Uterus (tissue), 4 donors: ENCODE data around the gene PHF19. TPM values are rescaled to one million over a fixed set of nuclear protein-coding genes. Genes with fewer than 3 reads are reported as not detected.

Source experiments
- DNase-seq, 2 donors: peaks; one replicate each; pipeline ENCODE4 v3.0.0-alpha.2; 2019 to 2020
- H3K27ac ChIP-seq, 2 donors: fragments of 200-600 bp; sonication (generic); 1 replicate in 1 of 2; 2 replicates in 1 of 2; pipeline ENCODE4 v1.5.1; 2016 to 2018
- H3K27me3 ChIP-seq, 2 donors: fragments of 200-600 bp; sonication (generic); one replicate each; pipeline ENCODE4 v1.5.1; 2018 to 2019; ENCODE audit warnings: control low read depth in 1 of 2
- H3K36me3 ChIP-seq, 2 donors: fragments of 200-600 bp; sonication (generic); one replicate each; pipeline ENCODE4 v1.5.1; 2019; ENCODE audit warnings: control low read depth in 1 of 2
- H3K4me1 ChIP-seq, 2 donors: fragments of 200-600 bp; sonication (generic); one replicate each; pipeline ENCODE4 v1.5.1; 2018 to 2019; ENCODE audit warnings: control low read depth in 1 of 2
- H3K4me3 ChIP-seq, 2 donors: fragments of 200-600 bp; sonication (generic); 1 replicate in 1 of 2; 2 replicates in 1 of 2; pipeline ENCODE4 v1.5.1; 2018 to 2019; ENCODE audit warnings: mild to moderate bottlenecking in 1 of 2
- H3K9me3 ChIP-seq, 2 donors: fragments of 200-600 bp; sonication (generic); one replicate each; pipeline ENCODE4 v1.5.1; 2019; ENCODE audit warnings: control low read depth in 1 of 2
- CTCF ChIP-seq, 4 experiments: fragments of 200-600 bp in 2 of 4; fragments of 450-650 bp in 2 of 4; sonication (generic) in 2 of 4; IDR thresholded peaks; one replicate each; pipeline ENCODE4 v1.5.1; 2016 to 2019; ENCODE audit warnings: antibody characterized with exemption in 4 of 4, mild to moderate bottlenecking in 2 of 4, moderate library complexity in 1 of 4
- POLR2A ChIP-seq, 2 donors: fragments of 450-650 bp; IDR thresholded peaks; one replicate each; pipeline ENCODE4 v1.6.1; 2016; ENCODE audit warnings: antibody characterized with exemption in 2 of 2, mild to moderate bottlenecking in 1 of 2, moderate library complexity in 1 of 2
- intact Hi-C: fragments of 100-400 bp; cut with DNase I; formaldehyde crosslinking; loops from one replicate; pipeline ENCODE4 v1.15.1; 2023; ENCODE audit warnings: low total_unique reads
- total RNA-seq, 4 donors: library from RNA; depleted of rRNA in 3 of 4; stranded (reverse); fragments of >200 nt in 3 of 4; gene quantifications; one replicate each; pipeline versions ENCODE4 v1.1.0 to v1.2.4, GENCODE V29; 2014 to 2023
- donor health status: DM: yes; HTN: yes; CAD: no.

Gene PHF19
- total RNA-seq, 4 donors from 2014 or later: 12.6 to 76.3 (median 31.8) TPM

GRCh38 chr9:120865809-120866208, 11.2 kb downstream of the PHF19 start:
- TF ChIP-seq CTCF (IDR thresholded peaks at IDR 0.05) (no peak), POLR2A (IDR thresholded peaks at IDR 0.05) (no peak)
- Histone ChIP-seq H3K4me3 (no peak overlapping the region), H3K9me3 (no peaks in the 10 kb centered on the region), H3K27ac (no peak overlapping the region), H3K27me3 (no peaks in the 10 kb centered on the region), H3K36me3 (no peaks in the 10 kb centered on the region), H3K4me1 (no peaks in the 10 kb centered on the region)
- intact Hi-C loops: no loop called here
- DNase-seq: no peak

GRCh38 chr9:120865176-120865575, 11.8 kb downstream of the PHF19 start:
- Histone ChIP-seq H3K4me3 (no peak overlapping the region), H3K36me3 (no peaks in the 10 kb centered on the region), H3K4me1 (no peaks in the 10 kb centered on the region), H3K9me3 (no peaks in the 10 kb centered on the region), H3K27ac (no peak overlapping the region), H3K27me3 (no peaks in the 10 kb centered on the region)
- intact Hi-C loops: no loop called here
- no peak for DNase-seq
- TF ChIP-seq POLR2A (IDR thresholded peaks at IDR 0.05) (no peak), CTCF (IDR thresholded peaks at IDR 0.05) (no peak)

GRCh38 chr9:120864719-120865118, 12.3 kb downstream of the PHF19 start:
- no peak for DNase-seq
- no peaks in the 10 kb centered on the region for H3K27me3 ChIP-seq
- H3K9me3 ChIP-seq: no peaks in the 10 kb centered on the region
- intact Hi-C loops: no loop called here
- H3K27ac ChIP-seq: no peak overlapping the region
- no peaks in the 10 kb centered on the region for H3K4me1 ChIP-seq
- no peaks in the 10 kb centered on the region for H3K36me3 ChIP-seq
- no peak for TF ChIP-seq POLR2A (IDR thresholded peaks at IDR 0.05)
- TF ChIP-seq CTCF (IDR thresholded peaks at IDR 0.05): no peak
- H3K4me3 ChIP-seq: no peak overlapping the region

DNA sequence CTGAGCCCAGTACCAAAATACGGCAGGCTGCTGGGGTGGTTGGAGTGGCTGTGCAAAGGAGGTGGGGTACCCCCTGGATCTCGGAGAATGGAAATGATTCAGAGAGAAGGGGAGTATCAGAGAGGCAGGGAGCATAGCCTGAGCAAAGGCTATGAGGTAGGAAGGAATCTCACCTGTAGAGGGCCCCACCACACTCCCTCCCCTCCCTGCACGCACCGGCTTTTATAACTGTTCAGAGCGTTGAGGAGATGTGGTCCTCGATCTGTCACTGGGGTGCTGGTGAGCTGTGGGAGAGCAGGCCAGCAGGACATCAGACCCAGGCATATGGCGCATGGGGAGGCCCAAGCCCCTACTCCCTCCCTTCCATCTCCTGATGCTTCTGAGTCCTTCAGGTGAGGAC, 13.2 kb downstream of the PHF19 start:
- Histone ChIP-seq H3K4me1 (no peaks in the 10 kb centered on the region), H3K27ac (no peak overlapping the region), H3K27me3 (no peaks in the 10 kb centered on the region), H3K4me3 (no peak overlapping the region), H3K36me3 (no peaks in the 10 kb centered on the region), H3K9me3 (no peaks in the 10 kb centered on the region)
- DNase-seq: no peak
- TF ChIP-seq CTCF (IDR thresholded peaks at IDR 0.05): no peak
- no peak for TF ChIP-seq POLR2A (IDR thresholded peaks at IDR 0.05)
- intact Hi-C loops: no loop called here

GRCh38 chr9:120862452-120862851, 14.5 kb downstream of the PHF19 start:
- Histone ChIP-seq H3K4me1 (no peaks in the 10 kb centered on the region), H3K4me3 (no peak overlapping the region), H3K36me3 (no peaks in the 10 kb centered on the region), H3K27ac (no peak overlapping the region), H3K9me3 (no peaks in the 10 kb centered on the region), H3K27me3 (no peaks in the 10 kb centered on the region)
- intact Hi-C loops: no loop called here
- DNase-seq: no peak
- TF ChIP-seq POLR2A (IDR thresholded peaks at IDR 0.05) (no peak), CTCF (IDR thresholded peaks at IDR 0.05) (no peak)
